Endothelial cell of umbilical vein (primary cell): ENCODE measurements around the gene CDHR1. TPM values are rescaled to one million over a fixed set of nuclear protein-coding genes. Genes with fewer than 3 reads are reported as not detected.

Source experiments
- BruUV-seq: library from RNA; stranded (reverse); fragments of 400-500 nt; replicated peaks from 2 replicates; lab custom pipeline; 2021; lab: Mats Ljungman, UMichigan
- CTCF ChIA-PET: fragments of 300-600, 350-600 bp; sonication (Branson Sonifier 250); formaldehyde crosslinking; loops from one replicate; lab custom pipeline; 2021; ENCODE audit warnings: antibody characterized with exemption, inconsistent platforms; lab: Charles Lee
- POLR2A ChIA-PET: fragments of 300-600, 350-600 bp; sonication (Branson Sonifier 250); formaldehyde crosslinking; loops from one replicate; lab custom pipeline; 2021; ENCODE audit warnings: antibody characterized with exemption, inconsistent platforms; lab: Charles Lee
- DNase-seq: peaks from one replicate; pipeline ENCODE4 v3.0.0-alpha.2; 2011; ENCODE audit warnings: low read depth, low spot score
- FAIRE-seq: peaks from 2 replicates; lab custom pipeline; 2011; peaks lifted over from hg19 to GRCh38; lab: Jason Lieb, UNC
- H2AFZ ChIP-seq: 2 replicates; pipeline ENCODE4 v1.6.0; 2012; ENCODE audit warnings: low read depth, low read length, control low read depth, inconsistent platforms
- H3K27ac ChIP-seq: 2 replicates; pipeline ENCODE4 v1.5.1; 2011; ENCODE audit warnings: low read depth, mild to moderate bottlenecking, control low read depth, low read length, moderate library complexity; ENCODE audit not compliant: insufficient read depth
- H3K27me3 ChIP-seq, 2 experiments: 2 replicates each; pipeline versions ENCODE4 v1.6.0 to v1.6.1; 2011; ENCODE audit warnings: low read length in 2 of 2, mixed read lengths in 1 of 2; ENCODE audit not compliant: control insufficient read depth in 2 of 2, insufficient read depth in 2 of 2
- H3K36me3 ChIP-seq, 2 experiments: 2 replicates in 1 of 2; 3 replicates in 1 of 2; pipeline ENCODE4 v1.5.1; 2011; ENCODE audit warnings: low read length in 2 of 2, mild to moderate bottlenecking in 1 of 2, moderate library complexity in 1 of 2; ENCODE audit not compliant: control insufficient read depth in 2 of 2, insufficient read depth in 2 of 2; ENCODE audit errors: extremely low read depth in 1 of 2
- H3K4me1 ChIP-seq: 3 replicates; pipeline ENCODE4 v1.5.1; 2011; ENCODE audit warnings: mild to moderate bottlenecking, low read length; ENCODE audit not compliant: control insufficient read depth, insufficient read depth; ENCODE audit errors: extremely low read depth
- H3K4me2 ChIP-seq: 2 replicates; pipeline ENCODE4 v1.6.1; 2011; ENCODE audit warnings: low read length, control low read depth, mixed read lengths; ENCODE audit not compliant: insufficient read depth
- H3K4me3 ChIP-seq, 3 experiments: fragments of 200-600 bp in 1 of 3; sonication (generic), shearing (Covaris generic) in 1 of 3; replicated peaks in 1 of 3; 2 replicates each; pipeline ENCODE4 v1.5.1; 2011 to 2016; ENCODE audit warnings: control low read depth in 3 of 3, low read length in 3 of 3, mild to moderate bottlenecking in 2 of 3, inconsistent platforms in 1 of 3, low read depth in 1 of 3, moderate library complexity in 1 of 3; ENCODE audit not compliant: insufficient read depth in 1 of 3
- H3K79me2 ChIP-seq: 2 replicates; pipeline ENCODE4 v1.6.0; 2012; ENCODE audit warnings: low read length, inconsistent platforms; ENCODE audit not compliant: control insufficient read depth, insufficient read depth
- H3K9ac ChIP-seq: replicated peaks from 2 replicates; pipeline ENCODE3; 2011; ENCODE audit warnings: low read length, control low read depth; ENCODE audit not compliant: insufficient read depth; ENCODE audit errors: extremely low read depth
- H3K9me1 ChIP-seq: replicated peaks from 3 replicates; pipeline ENCODE4 v1.6.0; 2011; ENCODE audit warnings: mild to moderate bottlenecking, low read length; ENCODE audit not compliant: control insufficient read depth, insufficient read depth; ENCODE audit errors: extremely low read depth
- H3K9me3 ChIP-seq: replicated peaks from 2 replicates; pipeline ENCODE4 v1.5.1; 2012; ENCODE audit warnings: low read length, inconsistent platforms; ENCODE audit not compliant: control insufficient read depth, insufficient read depth
- H4K20me1 ChIP-seq: replicated peaks from 2 replicates; pipeline ENCODE3; 2011; ENCODE audit warnings: mild to moderate bottlenecking, low read length; ENCODE audit not compliant: control insufficient read depth, insufficient read depth; ENCODE audit errors: extremely low read depth
- EZH2 ChIP-seq: IDR thresholded peaks from 2 replicates; pipeline ENCODE4 v1.6.1; 2012; ENCODE audit warnings: borderline replicate concordance, low read depth, mild to moderate bottlenecking, moderate library complexity, low read length, inconsistent platforms; ENCODE audit not compliant: severe bottlenecking
- FOS ChIP-seq: IDR thresholded peaks from 2 replicates; pipeline ENCODE4 v1.6.1; 2011; ENCODE audit warnings: mild to moderate bottlenecking, low read length, moderate library complexity, borderline replicate concordance; ENCODE audit not compliant: insufficient read depth
- GATA2 ChIP-seq: IDR thresholded peaks from 2 replicates; pipeline ENCODE4 v1.7.0; 2011; ENCODE audit warnings: low read depth, mild to moderate bottlenecking, moderate library complexity, mixed read lengths, low read length; ENCODE audit not compliant: insufficient read length, insufficient read depth
- JUN ChIP-seq: IDR thresholded peaks from 2 replicates; pipeline ENCODE4 v1.6.1; 2011; ENCODE audit warnings: borderline replicate concordance, low read depth; ENCODE audit not compliant: insufficient read length, insufficient read depth
- MYC ChIP-seq: IDR thresholded peaks from one replicate; pipeline ENCODE4 v1.6.1; 2011; ENCODE audit warnings: mild to moderate bottlenecking, low read depth, low read length
- POLR2A ChIP-seq: IDR thresholded peaks from 2 replicates; pipeline ENCODE4 v1.6.1; 2012; ENCODE audit warnings: low read depth, mild to moderate bottlenecking, control low read depth, low read length
- POLR2AphosphoS5 ChIP-seq: IDR thresholded peaks from 2 replicates; pipeline ENCODE4 v1.6.1; 2012; ENCODE audit warnings: low read depth, mild to moderate bottlenecking, control low read depth, low read length, moderate library complexity; ENCODE audit not compliant: insufficient read depth
- dilution Hi-C: fragments of 300-500 bp; cut with MboI; formaldehyde crosslinking; loops from one replicate; pipeline ENCODE4 v1.15.0; 2019; ENCODE audit warnings: low sequenced_read_pairs; ENCODE audit not compliant: extremely low pct_ligation_motif_present
- intact Hi-C: fragments of 100-400 bp; cut with micrococcal nuclease; formaldehyde crosslinking; loops from one replicate; pipeline ENCODE4 v1.10.0; 2022
- polyA plus RNA-seq, 4 experiments: library from polyadenylated mRNA; depleted of rRNA in 3 of 4; stranded (reverse) in 3 of 4; unstranded in 1 of 4; fragments of >200 nt; gene quantifications; 2 replicates each; pipeline versions ENCODE4 v1.2.1 to v1.2.3, GENCODE V29; 2011 to 2012; ENCODE audit warnings: missing spikeins in 1 of 4
- total RNA-seq: library from RNA; stranded (reverse); gene quantifications from 2 replicates; pipeline ENCODE4 v1.2.3, GENCODE V29; 2021
- TF ChIP-seq, protein P1 (sequence below): IDR thresholded peaks from 2 replicates; pipeline ENCODE4 v1.6.1; 2011; ENCODE audit not compliant: insufficient read depth, insufficient read length
- TF ChIP-seq, protein P2 (sequence below), 2 donors: IDR thresholded peaks; 1 replicate in 1 of 2; 2 replicates in 1 of 2; pipeline ENCODE4 v1.5.1; 2011; ENCODE audit warnings: low read length in 2 of 2, mild to moderate bottlenecking in 2 of 2, moderate library complexity in 2 of 2, control low read depth in 1 of 2, inconsistent platforms in 1 of 2, low read depth in 1 of 2; ENCODE audit not compliant: insufficient read depth in 1 of 2; ENCODE audit errors: extremely low read depth in 1 of 2

CDHR1 gene
- total and polyA plus RNA-seq, 2 donors (not counting 3 experiments of a cell fraction or from before 2014, with no cell fraction given), result 0.11 to 0.53 TPM

GRCh38 chr10:84261236-84261915, 67.0 kb downstream of the CDHR1 start:
- no peak overlapping the region for H2AFZ ChIP-seq
- dilution Hi-C loops (no loop called here), intact Hi-C loops (no loop called here)
- ChIA-PET POLR2A (no interaction called here), CTCF (interaction anchor here (1.2 to 11.1 kb wide), 2 partner anchors 11 to 276 kb away, joined by 3 to 510 read pairs; no protein-coding TSS in a partner anchor)
- no peaks in the 10 kb centered on the region for H3K4me1 ChIP-seq
- H3K4me3 ChIP-seq, result no peak overlapping the region
- DNase-seq, result no peak
- H3K27ac ChIP-seq, result no peak overlapping the region
- H3K36me3 ChIP-seq, result no peaks in the 10 kb centered on the region
- H3K9me3 ChIP-seq, result no peaks in the 10 kb centered on the region
- H3K9me1 ChIP-seq, result no peaks in the 10 kb centered on the region
- BruUV-seq, result no TSS peak
- TF ChIP-seq POLR2AphosphoS5, result no peak
- no peak for TF ChIP-seq FOS
- TF ChIP-seq MYC, result no peak
- no peak for TF ChIP-seq POLR2A
- TF ChIP-seq GATA2, result no peak
- TF ChIP-seq JUN, result no peak
- TF ChIP-seq, protein P1, sequence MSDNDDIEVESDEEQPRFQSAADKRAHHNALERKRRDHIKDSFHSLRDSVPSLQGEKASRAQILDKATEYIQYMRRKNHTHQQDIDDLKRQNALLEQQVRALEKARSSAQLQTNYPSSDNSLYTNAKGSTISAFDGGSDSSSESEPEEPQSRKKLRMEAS, result no peak
- no peak for TF ChIP-seq EZH2
- TF ChIP-seq, protein P2, sequence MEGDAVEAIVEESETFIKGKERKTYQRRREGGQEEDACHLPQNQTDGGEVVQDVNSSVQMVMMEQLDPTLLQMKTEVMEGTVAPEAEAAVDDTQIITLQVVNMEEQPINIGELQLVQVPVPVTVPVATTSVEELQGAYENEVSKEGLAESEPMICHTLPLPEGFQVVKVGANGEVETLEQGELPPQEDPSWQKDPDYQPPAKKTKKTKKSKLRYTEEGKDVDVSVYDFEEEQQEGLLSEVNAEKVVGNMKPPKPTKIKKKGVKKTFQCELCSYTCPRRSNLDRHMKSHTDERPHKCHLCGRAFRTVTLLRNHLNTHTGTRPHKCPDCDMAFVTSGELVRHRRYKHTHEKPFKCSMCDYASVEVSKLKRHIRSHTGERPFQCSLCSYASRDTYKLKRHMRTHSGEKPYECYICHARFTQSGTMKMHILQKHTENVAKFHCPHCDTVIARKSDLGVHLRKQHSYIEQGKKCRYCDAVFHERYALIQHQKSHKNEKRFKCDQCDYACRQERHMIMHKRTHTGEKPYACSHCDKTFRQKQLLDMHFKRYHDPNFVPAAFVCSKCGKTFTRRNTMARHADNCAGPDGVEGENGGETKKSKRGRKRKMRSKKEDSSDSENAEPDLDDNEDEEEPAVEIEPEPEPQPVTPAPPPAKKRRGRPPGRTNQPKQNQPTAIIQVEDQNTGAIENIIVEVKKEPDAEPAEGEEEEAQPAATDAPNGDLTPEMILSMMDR (IDR thresholded peaks at IDR 0.05; ENCODE audit: extremely low read depth in 1 of 2, insufficient read depth in 1 of 2, low read depth in 1 of 2, low read length in 2 of 2), result no peak
- H3K27me3 ChIP-seq, result peaks cover 4 to 11% of the 10 kb centered on the region in 2 experiments
- no peaks in the 10 kb centered on the region for H4K20me1 ChIP-seq
- H3K4me2 ChIP-seq, result no peak overlapping the region
- no peak for FAIRE-seq
- H3K9ac ChIP-seq, result no peak overlapping the region
- H3K79me2 ChIP-seq, result no peaks in the 10 kb centered on the region
